ENCODE data around the gene ITGA8. TPM values are rescaled to one million over a fixed set of nuclear protein-coding genes. Genes with fewer than 3 reads are reported as not detected.

ITGA8 gene
- total RNA-seq, 1 experiment from 2014 or later = 0.02 TPM

- BruUV-seq (replicated peaks) = no TSS peak
- CTCF ChIA-PET = no interaction called here
- POLR2A ChIA-PET = no interaction called here
Observed at GRCh38 chr10:15546606-15547005, 173.1 kb downstream of the ITGA8 start.

GRCh38 chr10:15545884-15546283 is 173.8 kb downstream of the ITGA8 start:
- no peaks in the 10 kb centered on the region for H4K20me1 ChIP-seq (ENCODE audit: insufficient read depth)
- no peaks in the 10 kb centered on the region for H3K36me3 ChIP-seq (ENCODE audit: control insufficient read depth in 1 of 2, insufficient read depth in 2 of 2, low read length in 2 of 2)
- BruUV-seq (replicated peaks) = no TSS peak
- H3K27ac ChIP-seq (ENCODE audit: low read depth, low read length) = no peak overlapping the region
- no peak for DNase-seq (ENCODE audit: low read depth, low spot score)
- H3K4me3 ChIP-seq (replicated peaks in 1 of 2; ENCODE audit: low read depth in 1 of 2, low read length in 2 of 2) = no peak overlapping the region
- ATAC-seq = no peak
- H3K4me1 ChIP-seq (ENCODE audit: control insufficient read depth in 1 of 2, insufficient read depth in 2 of 2, low read length in 2 of 2) = no peaks in the 10 kb centered on the region
- peaks cover 4% of the 10 kb centered on the region; the same call in 1 of the 2 replicates for H3K27me3 ChIP-seq (ENCODE audit: insufficient read depth, low read length)
- no peak overlapping the region for H3K9ac ChIP-seq (ENCODE audit: low read length)
- ChIA-PET CTCF (no interaction called here), POLR2A (no interaction called here), RAD21 (ENCODE audit: low non-redundant PET in 1 of 2, low total read pairs in 2 of 2, uncharacterized antibody in 2 of 2, unreplicated experiment in 2 of 2) (no interaction called here)
- H3K9me2 ChIP-seq (ENCODE audit: insufficient read depth) = no peaks in the 10 kb centered on the region
- H3K9me3 ChIP-seq (ENCODE audit: control insufficient read depth in 1 of 2, insufficient read depth in 1 of 2, low read depth in 1 of 2, low read length in 2 of 2) = no peaks in the 10 kb centered on the region
- no peaks in the 10 kb centered on the region for H3K79me2 ChIP-seq (ENCODE audit: insufficient read depth, low read length)
- no peak overlapping the region for H3K4me2 ChIP-seq (ENCODE audit: low read length)
- intact Hi-C loops (cut with micrococcal nuclease) = no loop called here
- H2AFZ ChIP-seq (ENCODE audit: low read depth, low read length, poor library complexity, severe bottlenecking) = no peak overlapping the region
- TF ChIP-seq ZNF274 (IDR thresholded peaks at IDR 0.05; ENCODE audit: low read depth, low read length) = no peak
- TF ChIP-seq ZFX (IDR thresholded peaks at IDR 0.05) = no peak
- TF ChIP-seq, protein P1, sequence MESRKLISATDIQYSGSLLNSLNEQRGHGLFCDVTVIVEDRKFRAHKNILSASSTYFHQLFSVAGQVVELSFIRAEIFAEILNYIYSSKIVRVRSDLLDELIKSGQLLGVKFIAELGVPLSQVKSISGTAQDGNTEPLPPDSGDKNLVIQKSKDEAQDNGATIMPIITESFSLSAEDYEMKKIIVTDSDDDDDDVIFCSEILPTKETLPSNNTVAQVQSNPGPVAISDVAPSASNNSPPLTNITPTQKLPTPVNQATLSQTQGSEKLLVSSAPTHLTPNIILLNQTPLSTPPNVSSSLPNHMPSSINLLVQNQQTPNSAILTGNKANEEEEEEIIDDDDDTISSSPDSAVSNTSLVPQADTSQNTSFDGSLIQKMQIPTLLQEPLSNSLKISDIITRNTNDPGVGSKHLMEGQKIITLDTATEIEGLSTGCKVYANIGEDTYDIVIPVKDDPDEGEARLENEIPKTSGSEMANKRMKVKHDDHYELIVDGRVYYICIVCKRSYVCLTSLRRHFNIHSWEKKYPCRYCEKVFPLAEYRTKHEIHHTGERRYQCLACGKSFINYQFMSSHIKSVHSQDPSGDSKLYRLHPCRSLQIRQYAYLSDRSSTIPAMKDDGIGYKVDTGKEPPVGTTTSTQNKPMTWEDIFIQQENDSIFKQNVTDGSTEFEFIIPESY (IDR thresholded peaks at IDR 0.05; ENCODE audit: extremely low read depth, insufficient replicate concordance, low read length) = no peak
- no peak for TF ChIP-seq MAX (IDR thresholded peaks at IDR 0.05)
- TF ChIP-seq JUND (IDR thresholded peaks at IDR 0.05) = no peak
- TF ChIP-seq, protein P2, sequence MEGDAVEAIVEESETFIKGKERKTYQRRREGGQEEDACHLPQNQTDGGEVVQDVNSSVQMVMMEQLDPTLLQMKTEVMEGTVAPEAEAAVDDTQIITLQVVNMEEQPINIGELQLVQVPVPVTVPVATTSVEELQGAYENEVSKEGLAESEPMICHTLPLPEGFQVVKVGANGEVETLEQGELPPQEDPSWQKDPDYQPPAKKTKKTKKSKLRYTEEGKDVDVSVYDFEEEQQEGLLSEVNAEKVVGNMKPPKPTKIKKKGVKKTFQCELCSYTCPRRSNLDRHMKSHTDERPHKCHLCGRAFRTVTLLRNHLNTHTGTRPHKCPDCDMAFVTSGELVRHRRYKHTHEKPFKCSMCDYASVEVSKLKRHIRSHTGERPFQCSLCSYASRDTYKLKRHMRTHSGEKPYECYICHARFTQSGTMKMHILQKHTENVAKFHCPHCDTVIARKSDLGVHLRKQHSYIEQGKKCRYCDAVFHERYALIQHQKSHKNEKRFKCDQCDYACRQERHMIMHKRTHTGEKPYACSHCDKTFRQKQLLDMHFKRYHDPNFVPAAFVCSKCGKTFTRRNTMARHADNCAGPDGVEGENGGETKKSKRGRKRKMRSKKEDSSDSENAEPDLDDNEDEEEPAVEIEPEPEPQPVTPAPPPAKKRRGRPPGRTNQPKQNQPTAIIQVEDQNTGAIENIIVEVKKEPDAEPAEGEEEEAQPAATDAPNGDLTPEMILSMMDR (IDR thresholded peaks at IDR 0.05 in 2 of 3, conservative IDR thresholded peaks at IDR 0.05 in 1 of 3; ENCODE audit: borderline replicate concordance in 1 of 3, insufficient read depth in 1 of 3, low read depth in 2 of 3, low read length in 2 of 3) = no peak
- TF ChIP-seq POLR2AphosphoS5 (IDR thresholded peaks at IDR 0.05; ENCODE audit: low read depth, low read length) = no peak
- TF ChIP-seq EZH2 (IDR thresholded peaks at IDR 0.05) = no peak
- no peak for TF ChIP-seq EZH2phosphoT487 (IDR thresholded peaks at IDR 0.05; ENCODE audit: borderline replicate concordance)

More at GRCh38 chr10:15546606-15547005, 173.1 kb downstream of the ITGA8 start:
- intact Hi-C loops (cut with micrococcal nuclease) = no loop called here
- no peaks in the 10 kb centered on the region for H3K36me3 ChIP-seq (ENCODE audit: control insufficient read depth in 1 of 2, insufficient read depth in 2 of 2, low read length in 2 of 2)
- no peak for TF ChIP-seq ZFX (IDR thresholded peaks at IDR 0.05)
- TF ChIP-seq MAX (IDR thresholded peaks at IDR 0.05) = no peak
- no peak for TF ChIP-seq POLR2A (IDR thresholded peaks at IDR 0.05; ENCODE audit: borderline replicate concordance, extremely low read depth, insufficient read depth, insufficient read length)
- TF ChIP-seq, protein P2 (IDR thresholded peaks at IDR 0.05 in 2 of 3, conservative IDR thresholded peaks at IDR 0.05 in 1 of 3; ENCODE audit: borderline replicate concordance in 1 of 3, insufficient read depth in 1 of 3, low read depth in 2 of 3, low read length in 2 of 3) = no peak
- H3K27me3 ChIP-seq (ENCODE audit: insufficient read depth, low read length) = peaks cover 4% of the 10 kb centered on the region; the same call in 1 of the 2 replicates
- no peaks in the 10 kb centered on the region for H3K9me2 ChIP-seq (ENCODE audit: insufficient read depth)
- H3K4me3 ChIP-seq (replicated peaks in 1 of 2; ENCODE audit: low read depth in 1 of 2, low read length in 2 of 2) = no peak overlapping the region
- no peaks in the 10 kb centered on the region for H3K79me2 ChIP-seq (ENCODE audit: insufficient read depth, low read length)
- H3K4me1 ChIP-seq (ENCODE audit: control insufficient read depth in 1 of 2, insufficient read depth in 2 of 2, low read length in 2 of 2) = no peaks in the 10 kb centered on the region
- no peak overlapping the region for H2AFZ ChIP-seq (ENCODE audit: low read depth, low read length, poor library complexity, severe bottlenecking)
- RAD21 ChIA-PET (ENCODE audit: low non-redundant PET in 1 of 2, low total read pairs in 2 of 2, uncharacterized antibody in 2 of 2, unreplicated experiment in 2 of 2) = no interaction called here
- H3K27ac ChIP-seq (ENCODE audit: low read depth, low read length) = no peak overlapping the region
- no peaks in the 10 kb centered on the region for H4K20me1 ChIP-seq (ENCODE audit: insufficient read depth)
- DNase-seq (ENCODE audit: low read depth, low spot score) = no peak
- no peak for ATAC-seq
- no peaks in the 10 kb centered on the region for H3K9me3 ChIP-seq (ENCODE audit: control insufficient read depth in 1 of 2, insufficient read depth in 1 of 2, low read depth in 1 of 2, low read length in 2 of 2)
- H3K9ac ChIP-seq (ENCODE audit: low read length) = no peak overlapping the region
- no peak overlapping the region for H3K4me2 ChIP-seq (ENCODE audit: low read length)
